SHP77 (cell line): ENCODE measurements around the gene IRAK1BP1.
A peak's percentile ranks its signal among the peaks of the same experiment; 100 is the strongest.
"Not testable (repeated sequence)": the region's sequence is repeated elsewhere in the genome, so short reads cannot be mapped to it uniquely, and the experiment has no call there.

Experiments used
- DNase-seq, 2 experiments: peaks; one replicate each; lab custom pipeline; 2025; lab: John Stamatoyannopoulos, UW

IRAK1BP1 gene

GRCh38 chr6:78867370-78868040 lies at the start of gene IRAK1BP1:
TSS of gene IRAK1BP1 (plus strand) at chr6:78867551. CDS start at chr6:78867577, 26 bp downstream.
- DNase-seq, result peak; percentile 86 to 87

GRCh38 chr6:78824045-78824444 lies 43.3 kb upstream of the IRAK1BP1 start:
- DNase-seq, result no peak

GRCh38 chr6:78829407-78829806 lies 37.9 kb upstream of the IRAK1BP1 start:
- no peak for DNase-seq

GRCh38 chr6:78830805-78831204 lies 36.5 kb upstream of the IRAK1BP1 start:
- no peak for DNase-seq

- no peak for DNase-seq
These were observed 35.9 kb upstream of the IRAK1BP1 start for GRCh38 chr6:78831492-78831891.

GRCh38 chr6:78832091-78832808 lies 35.1 kb upstream of the IRAK1BP1 start:
- no peak for DNase-seq

GRCh38 chr6:78835817-78836216 lies 31.5 kb upstream of the IRAK1BP1 start:
- no peak for DNase-seq

- DNase-seq, result no peak
These were observed 30.8 kb upstream of the IRAK1BP1 start for GRCh38 chr6:78836598-78836997.

- DNase-seq, result no peak
These were observed 26.2 kb upstream of the IRAK1BP1 start for GRCh38 chr6:78841111-78841510.

- no peak for DNase-seq
These were observed 24.4 kb upstream of the IRAK1BP1 start for GRCh38 chr6:78842953-78843352.

- DNase-seq, result no peak
These were observed 22.5 kb upstream of the IRAK1BP1 start for GRCh38 chr6:78844899-78845298.

- DNase-seq, result no peak
These were observed 21.8 kb upstream of the IRAK1BP1 start for GRCh38 chr6:78845567-78845966.

- DNase-seq, result no peak
These were observed 16.7 kb upstream of the IRAK1BP1 start for GRCh38 chr6:78850621-78851020.

GRCh38 chr6:78851156-78851555 lies 16.2 kb upstream of the IRAK1BP1 start:
- no peak for DNase-seq

- DNase-seq, result no peak
These were observed 12.8 kb upstream of the IRAK1BP1 start for GRCh38 chr6:78854546-78854945.

GRCh38 chr6:78858339-78858938 lies 8.9 kb upstream of the IRAK1BP1 start:
- not testable (repeated sequence) for DNase-seq

GRCh38 chr6:78861509-78861908 lies 5.8 kb upstream of the IRAK1BP1 start:
- DNase-seq, result no peak

- DNase-seq, result no peak
These were observed 3.8 kb upstream of the IRAK1BP1 start for GRCh38 chr6:78863576-78863975.

- no peak for DNase-seq
These were observed 2.4 kb upstream of the IRAK1BP1 start for GRCh38 chr6:78864957-78865356.

GRCh38 chr6:78867020-78867369 lies 356 bp upstream of the IRAK1BP1 start:
- DNase-seq, result no peak

GRCh38 chr6:78868116-78868515 lies 765 bp downstream of the IRAK1BP1 start:
- DNase-seq, result no peak

- DNase-seq, result no peak
These were observed 8.2 kb downstream of the IRAK1BP1 start for GRCh38 chr6:78875505-78875904.

- DNase-seq, result no peak
These were observed 16.3 kb downstream of the IRAK1BP1 start for GRCh38 chr6:78883651-78884050.
